H9 (cell line): Measurements from ENCODE around the gene SECISBP2. TPM values are rescaled to one million over a fixed set of nuclear protein-coding genes. Genes with fewer than 3 reads are reported as not detected.

Experiments used
- DNase-seq: peaks from one replicate; pipeline ENCODE4 v3.0.0-alpha.2; 2017
- H2AFZ ChIP-seq: one replicate; pipeline ENCODE4 v1.6.1; 2013; ENCODE audit warnings: mild to moderate bottlenecking, low read length, control low read depth, moderate library complexity
- H2AK5ac ChIP-seq: 2 replicates; pipeline ENCODE4 v1.6.1; 2013; ENCODE audit warnings: low read length, control low read depth, mixed read lengths; ENCODE audit not compliant: insufficient read length
- H2BK120ac ChIP-seq: one replicate; pipeline ENCODE4 v1.6.1; 2013; ENCODE audit warnings: low read depth, mild to moderate bottlenecking, low read length, control low read depth, inconsistent platforms; ENCODE audit not compliant: poor library complexity, severe bottlenecking
- H2BK12ac ChIP-seq: 2 replicates; pipeline ENCODE4 v1.6.1; 2013; ENCODE audit warnings: low read length, control low read depth, mixed read lengths, low read depth; ENCODE audit not compliant: insufficient read length
- H2BK15ac ChIP-seq: 2 replicates; pipeline ENCODE4 v1.6.1; 2013; ENCODE audit warnings: low read depth, low read length, control low read depth
- H2BK20ac ChIP-seq: one replicate; pipeline ENCODE4 v1.6.1; 2013; ENCODE audit warnings: low read depth, mild to moderate bottlenecking, low read length, control low read depth, inconsistent platforms; ENCODE audit not compliant: poor library complexity, severe bottlenecking
- H2BK5ac ChIP-seq: 2 replicates; pipeline ENCODE4 v1.6.1; 2013; ENCODE audit warnings: low read length, control low read depth, mixed read lengths; ENCODE audit not compliant: insufficient read length
- H3K14ac ChIP-seq: 2 replicates; pipeline ENCODE4 v1.6.1; 2013; ENCODE audit warnings: low read length, control low read depth; ENCODE audit not compliant: insufficient read depth
- H3K18ac ChIP-seq: 2 replicates; pipeline ENCODE4 v1.6.1; 2013; ENCODE audit warnings: low read depth, mild to moderate bottlenecking, mixed read lengths, low read length, control low read depth; ENCODE audit not compliant: insufficient read length
- H3K23ac ChIP-seq: 2 replicates; pipeline ENCODE4 v1.6.1; 2013; ENCODE audit warnings: low read length, control low read depth, mixed read lengths, low read depth; ENCODE audit not compliant: insufficient read length
- H3K23me2 ChIP-seq: 2 replicates; pipeline ENCODE4 v1.6.1; 2013; ENCODE audit warnings: low read depth, mild to moderate bottlenecking, mixed read lengths, low read length, control low read depth; ENCODE audit not compliant: insufficient read length, poor library complexity, severe bottlenecking
- H3K27ac ChIP-seq: 2 replicates; pipeline ENCODE4 v1.5.1; 2013; ENCODE audit warnings: low read length, control low read depth, mixed read lengths, low read depth; ENCODE audit not compliant: insufficient read length
- H3K27me3 ChIP-seq: 2 replicates; pipeline ENCODE4 v1.6.1; 2013; ENCODE audit warnings: low read length, control low read depth, inconsistent platforms; ENCODE audit not compliant: insufficient read depth
- H3K4ac ChIP-seq: 2 replicates; pipeline ENCODE4 v1.6.1; 2013; ENCODE audit warnings: low read depth, mild to moderate bottlenecking, control low read depth, inconsistent platforms, low read length, moderate library complexity
- H3K4me1 ChIP-seq: 2 replicates; pipeline ENCODE4 v1.6.1; 2013; ENCODE audit warnings: low read length, control low read depth, inconsistent platforms; ENCODE audit not compliant: insufficient read depth
- H3K4me2 ChIP-seq: 2 replicates; pipeline ENCODE4 v1.6.1; 2013; ENCODE audit warnings: low read length, control low read depth, mixed read lengths; ENCODE audit not compliant: insufficient read length, insufficient read depth
- H3K56ac ChIP-seq: 2 replicates; pipeline ENCODE4 v1.6.1; 2013; ENCODE audit warnings: low read depth, mild to moderate bottlenecking, mixed read lengths, low read length, control low read depth; ENCODE audit not compliant: insufficient read length
- H3K79me1 ChIP-seq: 2 replicates; pipeline ENCODE4 v1.6.1; 2013; ENCODE audit warnings: low read depth, mild to moderate bottlenecking, moderate library complexity, low read length, control low read depth, inconsistent platforms; ENCODE audit not compliant: insufficient read depth, poor library complexity, severe bottlenecking
- H3K79me2 ChIP-seq: 2 replicates; pipeline ENCODE4 v1.6.1; 2013; ENCODE audit warnings: low read length, control low read depth, inconsistent platforms; ENCODE audit not compliant: insufficient read depth
- H3K9ac ChIP-seq: 2 replicates; pipeline ENCODE4 v1.6.1; 2013; ENCODE audit warnings: low read length, control low read depth, mixed read lengths; ENCODE audit not compliant: insufficient read length; ENCODE audit errors: extremely low read depth
- H3K9me3 ChIP-seq: one replicate; pipeline ENCODE4 v1.6.1; 2013; ENCODE audit warnings: low read depth, low read length, inconsistent platforms; ENCODE audit not compliant: control insufficient read depth
- H3T11ph ChIP-seq: one replicate; pipeline ENCODE4 v1.6.1; 2013; ENCODE audit warnings: mild to moderate bottlenecking, low read length, control low read depth, inconsistent platforms
- H4K20me1 ChIP-seq: one replicate; pipeline ENCODE4 v1.6.1; 2013; ENCODE audit not compliant: control insufficient read depth, insufficient read length, insufficient read depth
- H4K5ac ChIP-seq: 2 replicates; pipeline ENCODE4 v1.6.1; 2013; ENCODE audit warnings: low read depth, mild to moderate bottlenecking, mixed read lengths, low read length, control low read depth; ENCODE audit not compliant: insufficient read length
- H4K8ac ChIP-seq: replicated peaks from 2 replicates; pipeline ENCODE4 v1.6.1; 2013; ENCODE audit warnings: low read length, control low read depth, mixed read lengths, low read depth; ENCODE audit not compliant: insufficient read length
- H4K91ac ChIP-seq: 2 replicates; pipeline ENCODE4 v1.6.1; 2013; ENCODE audit warnings: low read depth, mild to moderate bottlenecking, moderate library complexity, mixed read lengths, low read length, control low read depth; ENCODE audit not compliant: insufficient read length
- H3K27ac Mint-ChIP-seq, 3 experiments: 2 replicates in 2 of 3; 3 replicates in 1 of 3; pipeline ENCODE4 v1.8.0; 2020 to 2021; ENCODE audit warnings: mixed read lengths in 3 of 3, mild to moderate bottlenecking in 1 of 3, moderate library complexity in 1 of 3
- H3K27me3 Mint-ChIP-seq: 2 replicates; pipeline ENCODE4 v1.8.0; 2021; ENCODE audit warnings: low read depth, mild to moderate bottlenecking, moderate library complexity, mixed read lengths
- H3K36me3 Mint-ChIP-seq, 3 experiments: 2 replicates in 2 of 3; 3 replicates in 1 of 3; pipeline ENCODE4 v1.8.0; 2020 to 2021; ENCODE audit warnings: low read depth in 3 of 3, mixed read lengths in 3 of 3; ENCODE audit not compliant: insufficient read depth in 1 of 3
- H3K4me1 Mint-ChIP-seq, 2 experiments: 2 replicates each; pipeline ENCODE4 v1.8.0; 2020; ENCODE audit warnings: mixed read lengths in 2 of 2
- H3K4me3 Mint-ChIP-seq, 2 experiments: 2 replicates in 1 of 2; 3 replicates in 1 of 2; pipeline ENCODE4 v1.8.0; 2020 to 2021; ENCODE audit warnings: mild to moderate bottlenecking in 2 of 2, mixed read lengths in 2 of 2, moderate library complexity in 1 of 2
- H3K9me3 Mint-ChIP-seq, 2 experiments: 2 replicates in 1 of 2; 3 replicates in 1 of 2; pipeline ENCODE4 v1.8.0; 2020; ENCODE audit warnings: mild to moderate bottlenecking in 2 of 2, mixed read lengths in 2 of 2, moderate library complexity in 1 of 2
- WGBS: extraction: QIAGEN DNeasy Blood & Tissue Kit; methylation state at CpG from one replicate; pipeline ENCODE4 v1.1.7; 2013; ENCODE audit warnings: missing lambda C conversion rate, low lambda C conversion rate, mixed read lengths; ENCODE audit not compliant: insufficient read length; ENCODE audit errors: extremely low coverage; 5-methylcytosine and 5-hydroxymethylcytosine counted together
- total RNA-seq: library from RNA; stranded (reverse); gene quantifications from 2 replicates; pipeline ENCODE4 v1.2.1, GENCODE V29; 2021
- TF ChIP-seq, protein P1 (sequence below): fragments of 200-600 bp; sonication (generic); conservative IDR thresholded peaks from 3 replicates; pipeline ENCODE4 v1.8.0; 2021; ENCODE audit warnings: antibody characterized with exemption, mild to moderate bottlenecking

Gene SECISBP2
- total RNA-seq, 1 experiment from 2014 or later, result 62.7 TPM

DNA sequence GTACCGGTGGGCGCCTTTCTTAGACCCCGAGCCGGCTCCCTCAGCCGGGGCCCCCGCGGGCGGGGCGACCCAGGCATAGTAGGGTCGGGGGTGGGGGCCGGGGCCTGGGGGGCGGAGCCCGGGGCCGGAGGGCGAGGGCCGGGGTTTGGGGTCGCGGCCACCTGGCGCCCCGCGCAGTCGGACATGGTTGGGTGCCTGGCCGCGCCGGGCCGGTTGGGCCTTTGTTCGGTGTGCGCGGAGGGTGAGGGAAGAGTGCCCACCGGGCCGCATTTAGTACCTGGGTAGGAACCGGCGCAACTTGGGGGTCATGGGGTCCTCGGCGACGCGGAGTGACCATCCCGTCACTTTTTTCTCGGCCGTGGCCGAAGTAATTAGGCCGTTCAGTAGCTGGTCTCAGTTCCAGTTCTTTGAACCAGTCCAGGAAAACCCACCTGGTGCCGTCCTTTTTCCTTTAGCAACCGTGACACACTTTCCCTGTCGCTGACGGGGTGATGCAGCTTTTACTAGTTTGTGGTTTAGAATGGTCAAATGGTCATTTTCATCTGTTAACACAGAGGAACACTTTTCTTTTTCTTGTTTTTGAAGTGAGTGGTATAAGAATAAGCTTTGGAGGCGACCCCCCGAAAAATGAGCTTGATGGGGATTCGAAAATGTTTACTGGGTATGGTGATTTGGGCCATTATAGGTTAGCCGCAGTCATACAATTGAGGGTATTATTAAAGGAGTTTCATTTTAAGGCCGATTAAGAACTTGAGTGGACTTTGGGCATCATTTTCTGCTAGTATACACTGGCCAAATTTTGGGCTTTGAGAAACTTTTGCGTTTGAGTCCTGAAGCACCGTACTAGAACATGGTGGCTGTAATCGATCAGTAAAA is 6.7 kb upstream of the SECISBP2 start:
- H2AFZ ChIP-seq, result no peak overlapping the region
- Mint-ChIP-seq H3K36me3 (peaks cover 30 to 45% (median 41%) of the 10 kb centered on the region in 3 experiments), H3K9me3 (no peaks in the 10 kb centered on the region; a peak in 1 of 5 replicates)

More for the DNA sequence above, 6.7 kb upstream of the SECISBP2 start:
- Histone ChIP-seq H3K9ac (peak overlapping the region; percentile 85), H3K27ac (no peak overlapping the region), H4K5ac (no peak overlapping the region), H3K9me3 (no peaks in the 10 kb centered on the region), H2BK120ac (no peak overlapping the region), H3K4me1 (no peaks in the 10 kb centered on the region), H3K14ac (peak overlapping the region; percentile 83; the same call in 1 of the 2 replicates), H3K4ac (no peak overlapping the region), H3K79me1 (no peaks in the 10 kb centered on the region), H2BK20ac (no peak overlapping the region), H2BK12ac (no peak overlapping the region), H2AK5ac (no peak overlapping the region), H3K56ac (no peak overlapping the region), H4K91ac (no peak overlapping the region), H2BK15ac (no peak overlapping the region), H3K23me2 (no peaks in the 10 kb centered on the region), H4K8ac (no peak overlapping the region), H2BK5ac (no peak overlapping the region), H3K23ac (no peak overlapping the region), H3T11ph (no peak overlapping the region), H3K4me2 (peak overlapping the region; percentile 84), H3K18ac (peak overlapping the region; percentile 69), H3K79me2 (peaks cover 38% of the 10 kb centered on the region; the same call in 1 of the 2 replicates), H4K20me1 (no peaks in the 10 kb centered on the region), H3K27me3 (no peaks in the 10 kb centered on the region)
- H3K4me3 Mint-ChIP-seq, result peak overlapping the region; percentile 90 to 96
- peak overlapping the region; percentile 95 to 99 (median 98) for H3K27ac Mint-ChIP-seq
- TF ChIP-seq, protein P1, sequence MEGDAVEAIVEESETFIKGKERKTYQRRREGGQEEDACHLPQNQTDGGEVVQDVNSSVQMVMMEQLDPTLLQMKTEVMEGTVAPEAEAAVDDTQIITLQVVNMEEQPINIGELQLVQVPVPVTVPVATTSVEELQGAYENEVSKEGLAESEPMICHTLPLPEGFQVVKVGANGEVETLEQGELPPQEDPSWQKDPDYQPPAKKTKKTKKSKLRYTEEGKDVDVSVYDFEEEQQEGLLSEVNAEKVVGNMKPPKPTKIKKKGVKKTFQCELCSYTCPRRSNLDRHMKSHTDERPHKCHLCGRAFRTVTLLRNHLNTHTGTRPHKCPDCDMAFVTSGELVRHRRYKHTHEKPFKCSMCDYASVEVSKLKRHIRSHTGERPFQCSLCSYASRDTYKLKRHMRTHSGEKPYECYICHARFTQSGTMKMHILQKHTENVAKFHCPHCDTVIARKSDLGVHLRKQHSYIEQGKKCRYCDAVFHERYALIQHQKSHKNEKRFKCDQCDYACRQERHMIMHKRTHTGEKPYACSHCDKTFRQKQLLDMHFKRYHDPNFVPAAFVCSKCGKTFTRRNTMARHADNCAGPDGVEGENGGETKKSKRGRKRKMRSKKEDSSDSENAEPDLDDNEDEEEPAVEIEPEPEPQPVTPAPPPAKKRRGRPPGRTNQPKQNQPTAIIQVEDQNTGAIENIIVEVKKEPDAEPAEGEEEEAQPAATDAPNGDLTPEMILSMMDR, result no peak
- peaks cover 30 to 36% of the 10 kb centered on the region in 2 experiments for H3K4me1 Mint-ChIP-seq
- H3K27me3 Mint-ChIP-seq, result peaks cover 4% of the 10 kb centered on the region; the same call in 1 of the 2 replicates
- DNase-seq, result no peak
- WGBS, result no CpG with 5 or more reads among the region's 54 CpGs
